GM12891 (cell line): Measurements from ENCODE around the gene SRRM5.

Experiments used
- PAX5 ChIP-seq: IDR thresholded peaks from 2 replicates; pipeline ENCODE4 v1.6.1; 2011; ENCODE audit warnings: low read length, moderate library complexity, mild to moderate bottlenecking; ENCODE audit not compliant: insufficient read depth, severe bottlenecking
- POLR2A ChIP-seq: IDR thresholded peaks from 2 replicates; pipeline ENCODE4 v1.6.1; 2011; ENCODE audit warnings: low read depth, low read length, control low read depth
- POLR2AphosphoS5 ChIP-seq: IDR thresholded peaks from 2 replicates; pipeline ENCODE4 v1.6.1; 2011; ENCODE audit warnings: low read depth, low read length, control low read depth

GRCh38 chr19:43649514-43649913 lies 37.6 kb downstream of the SRRM5 start:
- TF ChIP-seq POLR2AphosphoS5 = no peak
- no peak for TF ChIP-seq POLR2A
- no peak for TF ChIP-seq PAX5
